ENCODE measurements around the gene YPEL5. TPM values are rescaled to one million over a fixed set of nuclear protein-coding genes. Genes with fewer than 3 reads are reported as not detected.

The YPEL5 gene
- polyA plus RNA-seq, 1 of the 3 experiments (the other 2 are of a cell fraction), result 60.5 TPM

DNA sequence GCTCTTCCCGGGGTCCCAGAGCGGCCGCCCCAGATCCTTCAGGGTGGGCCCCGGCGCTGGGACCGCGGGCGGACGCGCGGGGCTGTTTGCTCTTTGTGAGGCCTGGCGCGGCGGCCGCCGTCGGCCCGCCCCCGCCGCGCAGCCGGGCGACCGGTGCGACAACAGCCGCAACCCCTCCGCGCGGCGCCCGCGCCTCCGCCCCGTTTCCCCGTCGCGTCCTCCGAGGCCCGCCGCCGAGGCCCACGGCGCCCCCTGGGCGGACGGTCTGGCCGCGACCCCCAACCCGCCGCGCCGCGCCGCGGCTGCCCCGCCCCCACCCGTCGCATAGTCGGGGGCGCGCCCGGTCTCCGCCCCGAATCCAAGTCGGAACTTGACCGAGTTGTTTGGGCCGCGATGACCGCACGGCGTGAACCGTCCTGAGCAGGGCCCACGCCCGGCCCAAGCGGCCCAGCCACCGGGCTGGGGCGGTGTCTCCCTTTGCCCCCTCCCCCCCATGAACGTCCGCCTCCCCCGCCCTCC, 448 bp downstream of the YPEL5 start:
- H3K79me2 ChIP-seq (ENCODE audit: insufficient read depth), result peaks cover 48% of the 10 kb centered on the region
- 0 out of 2 replicates have a peak overlapping the region, but pooled peaks have one; percentile 57 for H2AFZ ChIP-seq (ENCODE audit: low read depth)
- 0% methylated on average over 6 of the region's 79 CpGs for WGBS (ENCODE audit: low lambda C conversion rate)
- H3K27ac ChIP-seq (ENCODE audit: low read depth in 2 of 2, low read length in 1 of 2), result peak overlapping the region; percentile 86 to 91
- no peak for DNase-seq
- H3K36me3 ChIP-seq (replicated peaks in 1 of 2; ENCODE audit: control insufficient read depth in 1 of 2, insufficient read depth in 2 of 2, low read length in 1 of 2), result peaks cover 29 to 33% of the 10 kb centered on the region in 2 experiments
- peaks cover 4% of the 10 kb centered on the region for H3F3A ChIP-seq (replicated peaks; ENCODE audit: insufficient read depth)
- H3K9ac ChIP-seq, result peak overlapping the region; percentile 94
- peak overlapping the region; percentile 82 to 99 for H3K4me3 ChIP-seq (ENCODE audit: low read depth in 2 of 2, low read length in 1 of 2)
- TF ChIP-seq POLR2AphosphoS5 (IDR thresholded peaks at IDR 0.05; ENCODE audit: low read depth, low read length), result no peak
- peak; percentile 1; the same call in 1 of the 2 replicates for TF ChIP-seq SIN3A (IDR thresholded peaks at IDR 0.05; ENCODE audit: borderline replicate concordance, low read depth, low read length)
- TF ChIP-seq FOXJ3 (CRISPR knock-in tag; IDR thresholded peaks at IDR 0.05), result no peak
- no peak for TF ChIP-seq FOSL2 (IDR thresholded peaks at IDR 0.05; ENCODE audit: borderline replicate concordance, low read depth)
- no peak for TF ChIP-seq RFX5 (IDR thresholded peaks at IDR 0.05; ENCODE audit: low read length)
- no peaks in the 10 kb centered on the region for H3K9me2 ChIP-seq
- peak overlapping the region; percentile 73; the same call in 1 of the 2 replicates for H3K4me2 ChIP-seq
- no peaks in the 10 kb centered on the region for H3K27me3 ChIP-seq (ENCODE audit: insufficient read depth)
- ChIA-PET POLR2A (interaction anchor here (0.9 to 1.9 kb wide), 4 partner anchors 18 to 1253 kb away, joined by 3 to 6 read pairs (median 4); partner anchors contain the start of genes LBH, LCLAT1 and WDR43), CTCF (interaction anchor here (1.1 to 8.5 kb wide), 13 partner anchors 9 to 1023 kb away, joined by 3 to 126 read pairs (median 5); no protein-coding TSS in a partner anchor)
- peaks cover 26 to 40% of the 10 kb centered on the region in 2 experiments; a peak in 3 of 4 replicates for H3K4me1 ChIP-seq (ENCODE audit: control insufficient read depth in 1 of 2, insufficient read depth in 2 of 2, low read depth in 1 of 2, low read length in 1 of 2)
- H3K9me3 ChIP-seq, result no peaks in the 10 kb centered on the region
- H4K20me1 ChIP-seq (ENCODE audit: insufficient read depth), result peaks cover 41% of the 10 kb centered on the region

DNA sequence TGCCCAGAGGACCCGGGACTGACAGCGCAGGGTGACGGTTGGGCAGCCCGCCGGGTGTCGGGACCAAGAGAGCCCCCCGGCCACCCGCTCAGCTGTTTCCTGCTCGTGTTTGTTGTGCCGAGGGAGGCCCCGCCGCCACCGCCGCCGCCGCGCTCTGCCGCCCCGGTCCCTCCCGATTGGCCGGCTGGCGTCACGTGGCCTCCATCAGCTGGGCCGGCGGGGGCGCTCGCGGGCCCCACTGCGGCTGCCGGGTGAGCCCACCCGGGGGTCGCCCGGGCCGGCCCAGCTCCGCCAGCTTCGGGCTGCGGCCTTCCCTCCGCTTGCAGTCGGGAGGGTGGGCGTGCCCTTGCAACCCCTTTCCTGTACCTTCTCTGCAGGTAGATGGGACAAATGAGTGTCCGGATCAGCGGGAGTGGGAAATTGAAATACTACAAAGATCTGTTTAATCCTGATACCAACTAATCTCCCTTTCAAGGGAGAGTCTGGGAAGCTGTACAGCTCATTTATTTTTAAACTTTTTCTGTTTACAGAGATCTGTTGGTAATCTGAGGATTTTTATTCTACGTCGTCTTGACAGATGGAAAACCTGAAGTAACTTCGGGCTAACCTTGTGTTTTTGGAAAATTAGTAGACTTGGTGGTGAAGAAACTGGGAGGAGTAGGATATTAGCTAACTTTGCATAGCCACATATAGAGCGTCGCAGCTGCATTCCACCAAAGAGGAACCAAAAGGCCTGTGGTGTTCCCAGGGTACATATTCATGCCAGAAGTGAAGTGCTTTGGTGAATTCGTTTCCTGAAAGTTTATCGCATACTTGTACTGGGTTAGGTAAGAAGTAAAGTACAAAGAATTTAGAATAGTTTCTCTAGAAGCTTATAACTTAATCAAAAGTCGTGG, 1.2 kb downstream of the YPEL5 start:
- Histone ChIP-seq H2AFZ (ENCODE audit: low read depth) (no peak overlapping the region), H3K4me3 (ENCODE audit: low read depth in 2 of 2, low read length in 1 of 2) (peak overlapping the region; percentile 82 to 99), H4K20me1 (ENCODE audit: insufficient read depth) (peaks cover 41% of the 10 kb centered on the region), H3K79me2 (ENCODE audit: insufficient read depth) (peaks cover 55% of the 10 kb centered on the region), H3K9ac (peak overlapping the region; percentile 79), H3K9me2 (no peaks in the 10 kb centered on the region), H3K4me2 (peak overlapping the region; percentile 73), H3K27me3 (ENCODE audit: insufficient read depth) (no peaks in the 10 kb centered on the region), H3K27ac (ENCODE audit: low read depth in 2 of 2, low read length in 1 of 2) (peak overlapping the region; percentile 60 to 91), H3K4me1 (ENCODE audit: control insufficient read depth in 1 of 2, insufficient read depth in 2 of 2, low read depth in 1 of 2, low read length in 1 of 2) (peaks cover 26 to 40% of the 10 kb centered on the region in 2 experiments; a peak in 3 of 4 replicates), H3F3A (replicated peaks; ENCODE audit: insufficient read depth) (peaks cover 4% of the 10 kb centered on the region), H3K36me3 (replicated peaks in 1 of 2; ENCODE audit: control insufficient read depth in 1 of 2, insufficient read depth in 2 of 2, low read length in 1 of 2) (peaks cover 32 to 35% of the 10 kb centered on the region in 2 experiments), H3K9me3 (no peaks in the 10 kb centered on the region)
- WGBS (ENCODE audit: low lambda C conversion rate), result 17% methylated on average over 38 of the region's 50 CpGs
- DNase-seq, result peak; percentile 99
- ChIA-PET POLR2A (interaction anchor here (1.9 kb wide), 1 partner anchor 17 kb away, joined by 6 read pairs; no protein-coding TSS in a partner anchor), CTCF (interaction anchor here (0.7 to 8.5 kb wide), 18 partner anchors 9 to 1203 kb away, joined by 3 to 126 read pairs (median 4); no protein-coding TSS in a partner anchor)
- TF ChIP-seq, protein P1, sequence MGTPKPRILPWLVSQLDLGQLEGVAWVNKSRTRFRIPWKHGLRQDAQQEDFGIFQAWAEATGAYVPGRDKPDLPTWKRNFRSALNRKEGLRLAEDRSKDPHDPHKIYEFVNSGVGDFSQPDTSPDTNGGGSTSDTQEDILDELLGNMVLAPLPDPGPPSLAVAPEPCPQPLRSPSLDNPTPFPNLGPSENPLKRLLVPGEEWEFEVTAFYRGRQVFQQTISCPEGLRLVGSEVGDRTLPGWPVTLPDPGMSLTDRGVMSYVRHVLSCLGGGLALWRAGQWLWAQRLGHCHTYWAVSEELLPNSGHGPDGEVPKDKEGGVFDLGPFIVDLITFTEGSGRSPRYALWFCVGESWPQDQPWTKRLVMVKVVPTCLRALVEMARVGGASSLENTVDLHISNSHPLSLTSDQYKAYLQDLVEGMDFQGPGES (IDR thresholded peaks at IDR 0.05; ENCODE audit: low read depth, low read length), result peak; percentile 40; the same call in 1 of the 2 replicates
- TF ChIP-seq MAX (IDR thresholded peaks at IDR 0.05; ENCODE audit: low read depth), result peak; percentile 59; the same call in 1 of the 2 replicates
- TF ChIP-seq CHD2 (IDR thresholded peaks at IDR 0.05; ENCODE audit: low read length, partially characterized antibody), result no peak
- peak; percentile 30 for TF ChIP-seq PBX3 (IDR thresholded peaks at IDR 0.05)
- TF ChIP-seq, protein P2, sequence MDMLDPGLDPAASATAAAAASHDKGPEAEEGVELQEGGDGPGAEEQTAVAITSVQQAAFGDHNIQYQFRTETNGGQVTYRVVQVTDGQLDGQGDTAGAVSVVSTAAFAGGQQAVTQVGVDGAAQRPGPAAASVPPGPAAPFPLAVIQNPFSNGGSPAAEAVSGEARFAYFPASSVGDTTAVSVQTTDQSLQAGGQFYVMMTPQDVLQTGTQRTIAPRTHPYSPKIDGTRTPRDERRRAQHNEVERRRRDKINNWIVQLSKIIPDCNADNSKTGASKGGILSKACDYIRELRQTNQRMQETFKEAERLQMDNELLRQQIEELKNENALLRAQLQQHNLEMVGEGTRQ (IDR thresholded peaks at IDR 0.05; ENCODE audit: borderline replicate concordance, low read depth, low read length), result peak; percentile 85
- TF ChIP-seq POLR2AphosphoS5 (IDR thresholded peaks at IDR 0.05; ENCODE audit: low read depth, low read length), result no peak
- TF ChIP-seq NRF1 (IDR thresholded peaks at IDR 0.05; ENCODE audit: low read depth, low read length), result no peak
- TF ChIP-seq, protein P3, sequence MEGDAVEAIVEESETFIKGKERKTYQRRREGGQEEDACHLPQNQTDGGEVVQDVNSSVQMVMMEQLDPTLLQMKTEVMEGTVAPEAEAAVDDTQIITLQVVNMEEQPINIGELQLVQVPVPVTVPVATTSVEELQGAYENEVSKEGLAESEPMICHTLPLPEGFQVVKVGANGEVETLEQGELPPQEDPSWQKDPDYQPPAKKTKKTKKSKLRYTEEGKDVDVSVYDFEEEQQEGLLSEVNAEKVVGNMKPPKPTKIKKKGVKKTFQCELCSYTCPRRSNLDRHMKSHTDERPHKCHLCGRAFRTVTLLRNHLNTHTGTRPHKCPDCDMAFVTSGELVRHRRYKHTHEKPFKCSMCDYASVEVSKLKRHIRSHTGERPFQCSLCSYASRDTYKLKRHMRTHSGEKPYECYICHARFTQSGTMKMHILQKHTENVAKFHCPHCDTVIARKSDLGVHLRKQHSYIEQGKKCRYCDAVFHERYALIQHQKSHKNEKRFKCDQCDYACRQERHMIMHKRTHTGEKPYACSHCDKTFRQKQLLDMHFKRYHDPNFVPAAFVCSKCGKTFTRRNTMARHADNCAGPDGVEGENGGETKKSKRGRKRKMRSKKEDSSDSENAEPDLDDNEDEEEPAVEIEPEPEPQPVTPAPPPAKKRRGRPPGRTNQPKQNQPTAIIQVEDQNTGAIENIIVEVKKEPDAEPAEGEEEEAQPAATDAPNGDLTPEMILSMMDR (IDR thresholded peaks at IDR 0.05), result peak; percentile 68
- 0 out of 4 replicates have a peak, but pooled peaks of 1 of the 2 experiments have one; percentile 9 for TF ChIP-seq EP300 (IDR thresholded peaks at IDR 0.05; ENCODE audit: borderline replicate concordance in 1 of 2, low read depth in 1 of 2, low read length in 1 of 2)
- TF ChIP-seq MXI1 (IDR thresholded peaks at IDR 0.05; ENCODE audit: low read depth, low read length), result peak; percentile 19; the same call in 1 of the 2 replicates
- TF ChIP-seq USF1 (IDR thresholded peaks at IDR 0.05; ENCODE audit: borderline replicate concordance, low read depth), result peak; percentile 96

Measured in SK-N-SH (cell line).